ENCODE data around the gene RITA1.

The RITA1 gene

GRCh38 chr12:113190761-113191160, 5.2 kb downstream of the RITA1 start:
- Histone ChIP-seq H3K27ac (no peak overlapping the region), H3K9me3 (no peaks in the 10 kb centered on the region), H3K36me3 (peaks cover 11% of the 10 kb centered on the region), H3K4me3 (ENCODE audit: low read depth in 1 of 2, low read length in 1 of 2) (no peak overlapping the region), H3K4me1 (ENCODE audit: control insufficient read depth in 1 of 2, insufficient read depth in 1 of 2, low read depth in 1 of 2, low read length in 1 of 2) (peaks cover 9 to 10% of the 10 kb centered on the region in 2 experiments), H3K27me3 (no peaks in the 10 kb centered on the region)
- TF ChIP-seq CTCF (IDR thresholded peaks at IDR 0.05) = no peak

- H3K36me3 ChIP-seq = peaks cover 11% of the 10 kb centered on the region
Observed at GRCh38 chr12:113191227-113191626, 5.7 kb downstream of the RITA1 start.

GRCh38 chr12:113194971-113195391, 9.5 kb downstream of the RITA1 start:
- Histone ChIP-seq H3K4me1 (ENCODE audit: control insufficient read depth in 1 of 2, insufficient read depth in 1 of 2, low read depth in 1 of 2, low read length in 1 of 2) (peaks cover 1 to 2% of the 10 kb centered on the region in 2 experiments), H3K36me3 (peaks cover 11% of the 10 kb centered on the region), H3K4me3 (ENCODE audit: low read depth in 1 of 2, low read length in 1 of 2) (no peak overlapping the region), H3K9me3 (no peaks in the 10 kb centered on the region), H3K27me3 (no peaks in the 10 kb centered on the region), H3K27ac (no peak overlapping the region)
- no peak for TF ChIP-seq CTCF (IDR thresholded peaks at IDR 0.05)

More at GRCh38 chr12:113191227-113191626, 5.7 kb downstream of the RITA1 start:
- H3K4me1 ChIP-seq (ENCODE audit: control insufficient read depth in 1 of 2, insufficient read depth in 1 of 2, low read depth in 1 of 2, low read length in 1 of 2) = peaks cover 4 to 5% of the 10 kb centered on the region in 2 experiments
- no peak for TF ChIP-seq CTCF (IDR thresholded peaks at IDR 0.05)
- no peaks in the 10 kb centered on the region for H3K9me3 ChIP-seq
- no peak overlapping the region for H3K4me3 ChIP-seq (ENCODE audit: low read depth in 1 of 2, low read length in 1 of 2)
- H3K27ac ChIP-seq = no peak overlapping the region
- no peaks in the 10 kb centered on the region for H3K27me3 ChIP-seq

GRCh38 chr12:113195598-113195997, 10.1 kb downstream of the RITA1 start:
- Histone ChIP-seq H3K27me3 (no peaks in the 10 kb centered on the region), H3K27ac (no peak overlapping the region), H3K4me3 (ENCODE audit: low read depth in 1 of 2, low read length in 1 of 2) (no peak overlapping the region), H3K4me1 (ENCODE audit: control insufficient read depth in 1 of 2, insufficient read depth in 1 of 2, low read depth in 1 of 2, low read length in 1 of 2) (peaks cover 7 to 8% of the 10 kb centered on the region in 2 experiments), H3K36me3 (peaks cover 11% of the 10 kb centered on the region), H3K9me3 (no peaks in the 10 kb centered on the region)
- no peak for TF ChIP-seq CTCF (IDR thresholded peaks at IDR 0.05)

GRCh38 chr12:113196582-113196981, 11.1 kb downstream of the RITA1 start:
- TF ChIP-seq CTCF (IDR thresholded peaks at IDR 0.05) = no peak
- Histone ChIP-seq H3K4me3 (ENCODE audit: low read depth in 1 of 2, low read length in 1 of 2) (no peak overlapping the region), H3K27me3 (no peaks in the 10 kb centered on the region), H3K36me3 (peaks cover 7% of the 10 kb centered on the region), H3K4me1 (ENCODE audit: control insufficient read depth in 1 of 2, insufficient read depth in 1 of 2, low read depth in 1 of 2, low read length in 1 of 2) (peaks cover 7 to 11% of the 10 kb centered on the region in 2 experiments), H3K27ac (no peak overlapping the region), H3K9me3 (no peaks in the 10 kb centered on the region)

- Histone ChIP-seq H3K4me3 (ENCODE audit: low read depth in 1 of 2, low read length in 1 of 2) (no peak overlapping the region), H3K9me3 (no peaks in the 10 kb centered on the region), H3K27me3 (no peaks in the 10 kb centered on the region), H3K27ac (no peak overlapping the region), H3K36me3 (peaks cover 2% of the 10 kb centered on the region), H3K4me1 (ENCODE audit: control insufficient read depth in 1 of 2, insufficient read depth in 1 of 2, low read depth in 1 of 2, low read length in 1 of 2) (peaks cover 7 to 11% of the 10 kb centered on the region in 2 experiments)
- no peak for TF ChIP-seq CTCF (IDR thresholded peaks at IDR 0.05)
Observed at GRCh38 chr12:113196990-113197389, 11.5 kb downstream of the RITA1 start.

All from neutrophil (primary cell).